ENCODE results near the gene NFIB.

GRCh38 chr9:14269916-14270315 is 44.0 kb downstream of the NFIB start:
- TF ChIP-seq SP1 (IDR thresholded peaks at IDR 0.05) (no peak), FOXK2 (IDR thresholded peaks at IDR 0.05) (no peak), FOXM1 (IDR thresholded peaks at IDR 0.05; ENCODE audit: borderline replicate concordance) (no peak), TARDBP (IDR thresholded peaks at IDR 0.05) (no peak), NFRKB (IDR thresholded peaks at IDR 0.05) (no peak), CTBP1 (IDR thresholded peaks at IDR 0.05; ENCODE audit: borderline replicate concordance) (no peak), ARNT (IDR thresholded peaks at IDR 0.05) (no peak), BHLHE40 (IDR thresholded peaks at IDR 0.05; ENCODE audit: borderline replicate concordance) (no peak), SUZ12 (IDR thresholded peaks at IDR 0.05) (no peak), PKNOX1 (IDR thresholded peaks at IDR 0.05) (no peak), FOXA1 (IDR thresholded peaks at IDR 0.05) (no peak), ZNF384 (IDR thresholded peaks at IDR 0.05) (no peak)

Data from HEK293T (cell line).